Measurements from ENCODE around the gene FAM120C. TPM values are rescaled to one million over a fixed set of nuclear protein-coding genes. Genes with fewer than 3 reads are reported as not detected.
A peak's percentile ranks its signal among the peaks of the same experiment; 100 is the strongest.

The FAM120C gene
- total RNA-seq, 2 donors from 2014 or later, result 13.5 to 14.0 TPM

- Mint-ChIP-seq H3K4me1 (peaks cover 2% of the 10 kb centered on the region), H3K27me3 (no peaks in the 10 kb centered on the region), H3K4me3 (no peak overlapping the region), H3K27ac (no peak overlapping the region), H3K36me3 (ENCODE audit: low read depth) (peaks cover 5% of the 10 kb centered on the region)
- ATAC-seq, result no peak
- no peak for DNase-seq
- H3K9me3 ChIP-seq (ENCODE audit: control insufficient read depth, low read length, poor library complexity, severe bottlenecking), result no peaks in the 10 kb centered on the region
Observed at GRCh38 chrX:54089191-54089590, 93.9 kb downstream of the FAM120C start.

GRCh38 chrX:54087661-54088060 lies 95.4 kb downstream of the FAM120C start:
- DNase-seq (no peak), ATAC-seq (no peak)
- H3K4me3 Mint-ChIP-seq, result no peak overlapping the region
- H3K27ac Mint-ChIP-seq, result no peak overlapping the region
- H3K27me3 Mint-ChIP-seq, result no peaks in the 10 kb centered on the region
- H3K4me1 Mint-ChIP-seq, result peaks cover 2% of the 10 kb centered on the region
- peaks cover 5% of the 10 kb centered on the region for H3K36me3 Mint-ChIP-seq (ENCODE audit: low read depth)
- H3K9me3 ChIP-seq (ENCODE audit: control insufficient read depth, low read length, poor library complexity, severe bottlenecking), result no peaks in the 10 kb centered on the region

GRCh38 chrX:54085666-54086065 lies 97.4 kb downstream of the FAM120C start:
- no peaks in the 10 kb centered on the region for H3K9me3 ChIP-seq (ENCODE audit: control insufficient read depth, low read length, poor library complexity, severe bottlenecking)
- ATAC-seq, result no peak

GRCh38 chrX:54076903-54077302 lies 106.2 kb downstream of the FAM120C start:
- DNase-seq, result no peak
- H3K4me3 Mint-ChIP-seq, result no peak overlapping the region
- no peak overlapping the region for H3K27ac Mint-ChIP-seq
- H3K9me3 ChIP-seq (ENCODE audit: control insufficient read depth, low read length, poor library complexity, severe bottlenecking), result no peaks in the 10 kb centered on the region
- H3K4me1 Mint-ChIP-seq, result no peaks in the 10 kb centered on the region
- ATAC-seq, result no peak
- peaks cover 2% of the 10 kb centered on the region for H3K36me3 Mint-ChIP-seq (ENCODE audit: low read depth)
- H3K27me3 Mint-ChIP-seq, result no peaks in the 10 kb centered on the region

More at GRCh38 chrX:54085666-54086065, 97.4 kb downstream of the FAM120C start:
- Mint-ChIP-seq H3K27ac (no peak overlapping the region), H3K36me3 (ENCODE audit: low read depth) (peaks cover 5% of the 10 kb centered on the region), H3K4me3 (no peak overlapping the region), H3K4me1 (peaks cover 2% of the 10 kb centered on the region), H3K27me3 (no peaks in the 10 kb centered on the region)
- no peak for DNase-seq

- Mint-ChIP-seq H3K36me3 (ENCODE audit: low read depth) (peaks cover 2% of the 10 kb centered on the region), H3K4me1 (no peaks in the 10 kb centered on the region), H3K27me3 (no peaks in the 10 kb centered on the region), H3K27ac (no peak overlapping the region), H3K4me3 (no peak overlapping the region)
- no peak for ATAC-seq
- H3K9me3 ChIP-seq (ENCODE audit: control insufficient read depth, low read length, poor library complexity, severe bottlenecking), result no peaks in the 10 kb centered on the region
- no peak for DNase-seq
Observed at GRCh38 chrX:54074826-54075225, 108.2 kb downstream of the FAM120C start.

GRCh38 chrX:54067766-54068165 lies 115.3 kb downstream of the FAM120C start:
- H3K9me3 ChIP-seq (ENCODE audit: control insufficient read depth, low read length, poor library complexity, severe bottlenecking), result no peaks in the 10 kb centered on the region
- H3K27ac Mint-ChIP-seq, result no peak overlapping the region
- no peak for DNase-seq
- H3K36me3 Mint-ChIP-seq (ENCODE audit: low read depth), result no peaks in the 10 kb centered on the region
- no peak overlapping the region for H3K4me3 Mint-ChIP-seq
- no peaks in the 10 kb centered on the region for H3K27me3 Mint-ChIP-seq
- ATAC-seq, result no peak
- no peaks in the 10 kb centered on the region for H3K4me1 Mint-ChIP-seq

- ATAC-seq, result no peak
- Mint-ChIP-seq H3K36me3 (ENCODE audit: low read depth) (no peaks in the 10 kb centered on the region), H3K4me3 (no peak overlapping the region)
Observed at GRCh38 chrX:54066841-54067240, 116.2 kb downstream of the FAM120C start.

GRCh38 chrX:54064564-54064963 lies 118.5 kb downstream of the FAM120C start:
- H3K4me1 Mint-ChIP-seq, result no peaks in the 10 kb centered on the region
- no peak overlapping the region for H3K4me3 Mint-ChIP-seq
- no peaks in the 10 kb centered on the region for H3K9me3 ChIP-seq (ENCODE audit: control insufficient read depth, low read length, poor library complexity, severe bottlenecking)
- H3K36me3 Mint-ChIP-seq (ENCODE audit: low read depth), result no peaks in the 10 kb centered on the region
- DNase-seq (no peak), ATAC-seq (no peak)
- H3K27me3 Mint-ChIP-seq, result no peaks in the 10 kb centered on the region
- no peak overlapping the region for H3K27ac Mint-ChIP-seq

More at GRCh38 chrX:54066841-54067240, 116.2 kb downstream of the FAM120C start:
- no peaks in the 10 kb centered on the region for H3K9me3 ChIP-seq (ENCODE audit: control insufficient read depth, low read length, poor library complexity, severe bottlenecking)
- no peak for DNase-seq
- no peaks in the 10 kb centered on the region for H3K4me1 Mint-ChIP-seq
- no peak overlapping the region for H3K27ac Mint-ChIP-seq
- H3K27me3 Mint-ChIP-seq, result no peaks in the 10 kb centered on the region

- no peak for DNase-seq
- H3K4me1 Mint-ChIP-seq, result no peaks in the 10 kb centered on the region
- no peaks in the 10 kb centered on the region for H3K27me3 Mint-ChIP-seq
- H3K36me3 Mint-ChIP-seq (ENCODE audit: low read depth), result no peaks in the 10 kb centered on the region
- no peaks in the 10 kb centered on the region for H3K9me3 ChIP-seq (ENCODE audit: control insufficient read depth, low read length, poor library complexity, severe bottlenecking)
- ATAC-seq, result no peak
- no peak overlapping the region for H3K4me3 Mint-ChIP-seq
- no peak overlapping the region for H3K27ac Mint-ChIP-seq
Observed at GRCh38 chrX:54063361-54063760, 119.7 kb downstream of the FAM120C start.

GRCh38 chrX:54049801-54050200 lies 133.3 kb downstream of the FAM120C start:
- DNase-seq (no peak), ATAC-seq (no peak)
- H3K36me3 Mint-ChIP-seq (ENCODE audit: low read depth), result no peaks in the 10 kb centered on the region
- no peak overlapping the region for H3K4me3 Mint-ChIP-seq
- peaks cover 5% of the 10 kb centered on the region for H3K4me1 Mint-ChIP-seq
- H3K27me3 Mint-ChIP-seq, result no peaks in the 10 kb centered on the region
- no peak overlapping the region for H3K27ac Mint-ChIP-seq
- H3K9me3 ChIP-seq (ENCODE audit: control insufficient read depth, low read length, poor library complexity, severe bottlenecking), result no peaks in the 10 kb centered on the region

- DNase-seq (no peak), ATAC-seq (no peak)
- Mint-ChIP-seq H3K4me3 (no peak overlapping the region), H3K4me1 (peaks cover 5% of the 10 kb centered on the region), H3K27ac (no peak overlapping the region), H3K36me3 (ENCODE audit: low read depth) (no peaks in the 10 kb centered on the region), H3K27me3 (no peaks in the 10 kb centered on the region)
- H3K9me3 ChIP-seq (ENCODE audit: control insufficient read depth, low read length, poor library complexity, severe bottlenecking), result no peaks in the 10 kb centered on the region
Observed at GRCh38 chrX:54048412-54048811, 134.6 kb downstream of the FAM120C start.

- no peaks in the 10 kb centered on the region for H3K27me3 Mint-ChIP-seq
- H3K9me3 ChIP-seq (ENCODE audit: control insufficient read depth, low read length, poor library complexity, severe bottlenecking), result no peaks in the 10 kb centered on the region
- ATAC-seq, result no peak
- peaks cover 9% of the 10 kb centered on the region for H3K4me1 Mint-ChIP-seq
- no peak for DNase-seq
- H3K36me3 Mint-ChIP-seq (ENCODE audit: low read depth), result no peaks in the 10 kb centered on the region
- H3K4me3 Mint-ChIP-seq, result peak overlapping the region; percentile 93
- peak overlapping the region; percentile 95 for H3K27ac Mint-ChIP-seq
Observed at GRCh38 chrX:54045563-54046228, 137.4 kb downstream of the FAM120C start.

GRCh38 chrX:54044877-54045338 lies 138.1 kb downstream of the FAM120C start:
- no peak for DNase-seq
- Mint-ChIP-seq H3K27me3 (no peaks in the 10 kb centered on the region), H3K4me1 (peaks cover 9% of the 10 kb centered on the region), H3K36me3 (ENCODE audit: low read depth) (no peaks in the 10 kb centered on the region), H3K4me3 (peak overlapping the region; percentile 93), H3K27ac (peak overlapping the region; percentile 95)
- no peak for ATAC-seq
- H3K9me3 ChIP-seq (ENCODE audit: control insufficient read depth, low read length, poor library complexity, severe bottlenecking), result no peaks in the 10 kb centered on the region
